ENCODE measurements around the gene TMEM63A. TPM values are rescaled to one million over a fixed set of nuclear protein-coding genes. Genes with fewer than 3 reads are reported as not detected.

TMEM63A gene
- total RNA-seq, 3 donors from 2014 or later (not counting 1 experiment from before 2014, with no cell fraction given), result 101 to 166 (median 113) TPM

GRCh38 chr1:225880636-225881035 lies 1.5 kb downstream of the TMEM63A start:
- DNase-seq (no peak), ATAC-seq (no peak)
- peak overlapping the region; percentile 72 to 83 for H3K27ac Mint-ChIP-seq
- Histone ChIP-seq H3K36me3 (ENCODE audit: control insufficient read depth, insufficient read depth, low read length) (peaks cover 16% of the 10 kb centered on the region), H3K27me3 (ENCODE audit: control insufficient read depth, insufficient read depth, low read length) (no peaks in the 10 kb centered on the region), H3K4me3 (ENCODE audit: low read length) (peak overlapping the region; percentile 99), H3K27ac (ENCODE audit: low read length) (peak overlapping the region; percentile 91), H3K9me3 (ENCODE audit: control insufficient read depth, insufficient read depth, low read length) (no peaks in the 10 kb centered on the region), H3K4me1 (ENCODE audit: control insufficient read depth, insufficient read depth, low read length) (peaks cover 73% of the 10 kb centered on the region)
- WGBS (ENCODE audit: insufficient coverage), result 36% methylated on average over 5 of the region's 5 CpGs
- H3K27me3 Mint-ChIP-seq (ENCODE audit: low read depth in 2 of 2), result no peaks in the 10 kb centered on the region
- intact Hi-C loops (cut with micrococcal nuclease), result loop anchor here (2.0 kb wide), 1 partner anchor 14 kb away; no protein-coding TSS in a partner anchor
- no peaks in the 10 kb centered on the region for H3K36me3 Mint-ChIP-seq
- no peaks in the 10 kb centered on the region for H3K9me3 Mint-ChIP-seq
- peak overlapping the region; percentile 91 for H3K4me3 Mint-ChIP-seq
- peaks cover 38 to 66% of the 10 kb centered on the region in 2 donors for H3K4me1 Mint-ChIP-seq
- no peak for TF ChIP-seq CTCF (IDR thresholded peaks at IDR 0.05)

DNA sequence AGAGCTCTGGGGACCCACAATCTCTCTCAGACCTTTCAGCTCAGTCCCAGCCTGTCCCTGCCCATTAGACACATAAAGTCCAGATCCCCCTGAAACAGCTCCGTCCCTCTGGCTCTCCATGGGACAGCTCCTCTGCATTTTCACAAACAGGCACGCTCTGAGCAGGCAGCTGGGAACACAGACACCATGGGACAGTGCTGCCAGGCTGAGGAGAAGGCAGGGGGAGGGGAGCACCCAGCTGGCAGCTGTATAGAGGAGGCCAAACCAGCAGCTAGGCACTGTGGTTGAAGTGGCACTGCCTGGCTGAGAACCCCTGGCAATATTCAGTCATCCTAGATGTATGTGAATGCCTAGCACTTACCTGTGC lies 2.0 kb downstream of the TMEM63A start:
- peaks cover 21% of the 10 kb centered on the region for H3K36me3 ChIP-seq (ENCODE audit: control insufficient read depth, insufficient read depth, low read length)
- no peaks in the 10 kb centered on the region for H3K9me3 ChIP-seq (ENCODE audit: control insufficient read depth, insufficient read depth, low read length)
- Mint-ChIP-seq H3K4me3 (peak overlapping the region; percentile 91), H3K4me1 (peaks cover 38 to 71% of the 10 kb centered on the region in 2 donors), H3K27me3 (ENCODE audit: low read depth in 2 of 2) (no peaks in the 10 kb centered on the region), H3K36me3 (no peaks in the 10 kb centered on the region), H3K27ac (peak overlapping the region; percentile 72 to 83), H3K9me3 (no peaks in the 10 kb centered on the region)
- no peak for TF ChIP-seq CTCF (IDR thresholded peaks at IDR 0.05)
- peak overlapping the region; percentile 91 for H3K27ac ChIP-seq (ENCODE audit: low read length)
- H3K4me1 ChIP-seq (ENCODE audit: control insufficient read depth, insufficient read depth, low read length), result peaks cover 77% of the 10 kb centered on the region
- intact Hi-C loops (cut with micrococcal nuclease), result loop anchor here (2.0 kb wide), 1 partner anchor 13 kb away; no protein-coding TSS in a partner anchor
- WGBS (ENCODE audit: insufficient coverage), result 75% methylated on average over 2 of the region's 2 CpGs
- peak overlapping the region; percentile 15 for H3K4me3 ChIP-seq (ENCODE audit: low read length)
- no peak for DNase-seq
- no peak for ATAC-seq
- H3K27me3 ChIP-seq (ENCODE audit: control insufficient read depth, insufficient read depth, low read length), result no peaks in the 10 kb centered on the region

GRCh38 chr1:225879521-225880221 lies 2.5 kb downstream of the TMEM63A start:
- peak overlapping the region; percentile 72 to 83 for H3K27ac Mint-ChIP-seq
- TF ChIP-seq CTCF (IDR thresholded peaks at IDR 0.05), result no peak
- H3K27me3 ChIP-seq (ENCODE audit: control insufficient read depth, insufficient read depth, low read length), result no peaks in the 10 kb centered on the region
- no peak overlapping the region for H3K27ac ChIP-seq (ENCODE audit: low read length)
- 51% methylated on average over 5 of the region's 8 CpGs for WGBS (ENCODE audit: insufficient coverage)
- intact Hi-C loops (cut with micrococcal nuclease), result loop anchor here (2.0 kb wide), 1 partner anchor 13 kb away; no protein-coding TSS in a partner anchor
- ATAC-seq (no peak), DNase-seq (peak in 1 of 2 donors; percentile 46)
- no peaks in the 10 kb centered on the region for H3K9me3 Mint-ChIP-seq
- no peaks in the 10 kb centered on the region for H3K27me3 Mint-ChIP-seq (ENCODE audit: low read depth in 2 of 2)
- peaks cover 38 to 72% of the 10 kb centered on the region in 2 donors for H3K4me1 Mint-ChIP-seq
- H3K36me3 ChIP-seq (ENCODE audit: control insufficient read depth, insufficient read depth, low read length), result peaks cover 25% of the 10 kb centered on the region
- peak overlapping the region; percentile 15 for H3K4me3 ChIP-seq (ENCODE audit: low read length)
- H3K36me3 Mint-ChIP-seq, result no peaks in the 10 kb centered on the region
- H3K4me3 Mint-ChIP-seq, result peak overlapping the region; percentile 91
- H3K9me3 ChIP-seq (ENCODE audit: control insufficient read depth, insufficient read depth, low read length), result no peaks in the 10 kb centered on the region
- H3K4me1 ChIP-seq (ENCODE audit: control insufficient read depth, insufficient read depth, low read length), result peaks cover 79% of the 10 kb centered on the region

Measured in natural killer cell (primary cell).